Gastroesophageal sphincter (tissue), 3 donors: ENCODE data around the gene SMPX.

Experiments used
- POLR2A ChIP-seq, 2 donors: fragments of 450-650 bp; IDR thresholded peaks; one replicate each; pipeline ENCODE4 v1.6.1; 2017; ENCODE audit warnings: antibody characterized with exemption in 2 of 2, mild to moderate bottlenecking in 2 of 2, moderate library complexity in 1 of 2
- TF ChIP-seq, protein P1 (sequence below), 4 experiments: fragments of 200-600 bp in 2 of 4; fragments of 450-650 bp in 2 of 4; sonication (generic) in 1 of 4; IDR thresholded peaks; one replicate each; pipeline ENCODE4 v1.5.1; 2017 to 2019; ENCODE audit warnings: antibody characterized with exemption in 4 of 4, mild to moderate bottlenecking in 2 of 4, moderate library complexity in 2 of 4

DNA sequence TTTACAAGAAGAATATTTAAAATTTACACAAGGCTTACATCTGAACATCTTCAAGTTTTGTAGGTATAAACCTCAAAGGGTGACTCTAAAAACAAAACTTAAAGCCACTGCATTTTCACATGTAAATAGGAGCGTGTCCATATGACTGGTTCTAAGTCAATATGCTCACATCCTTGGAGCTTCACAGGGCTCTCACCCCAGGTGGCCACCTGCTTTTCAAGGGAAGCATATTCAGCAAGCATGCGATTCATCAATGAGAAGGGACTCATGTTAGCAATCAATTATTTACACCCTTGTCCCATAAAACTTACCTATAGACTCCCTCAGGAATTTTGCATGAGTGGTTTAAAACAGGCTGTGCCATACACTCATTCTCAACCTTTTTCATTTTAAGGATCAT, 82.0 kb downstream of the SMPX start:
- TF ChIP-seq, protein P1, sequence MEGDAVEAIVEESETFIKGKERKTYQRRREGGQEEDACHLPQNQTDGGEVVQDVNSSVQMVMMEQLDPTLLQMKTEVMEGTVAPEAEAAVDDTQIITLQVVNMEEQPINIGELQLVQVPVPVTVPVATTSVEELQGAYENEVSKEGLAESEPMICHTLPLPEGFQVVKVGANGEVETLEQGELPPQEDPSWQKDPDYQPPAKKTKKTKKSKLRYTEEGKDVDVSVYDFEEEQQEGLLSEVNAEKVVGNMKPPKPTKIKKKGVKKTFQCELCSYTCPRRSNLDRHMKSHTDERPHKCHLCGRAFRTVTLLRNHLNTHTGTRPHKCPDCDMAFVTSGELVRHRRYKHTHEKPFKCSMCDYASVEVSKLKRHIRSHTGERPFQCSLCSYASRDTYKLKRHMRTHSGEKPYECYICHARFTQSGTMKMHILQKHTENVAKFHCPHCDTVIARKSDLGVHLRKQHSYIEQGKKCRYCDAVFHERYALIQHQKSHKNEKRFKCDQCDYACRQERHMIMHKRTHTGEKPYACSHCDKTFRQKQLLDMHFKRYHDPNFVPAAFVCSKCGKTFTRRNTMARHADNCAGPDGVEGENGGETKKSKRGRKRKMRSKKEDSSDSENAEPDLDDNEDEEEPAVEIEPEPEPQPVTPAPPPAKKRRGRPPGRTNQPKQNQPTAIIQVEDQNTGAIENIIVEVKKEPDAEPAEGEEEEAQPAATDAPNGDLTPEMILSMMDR (IDR thresholded peaks at IDR 0.05), result no peak
- TF ChIP-seq POLR2A (IDR thresholded peaks at IDR 0.05), result no peak
